ENCODE data around the gene ADAMTSL3.

DNA sequence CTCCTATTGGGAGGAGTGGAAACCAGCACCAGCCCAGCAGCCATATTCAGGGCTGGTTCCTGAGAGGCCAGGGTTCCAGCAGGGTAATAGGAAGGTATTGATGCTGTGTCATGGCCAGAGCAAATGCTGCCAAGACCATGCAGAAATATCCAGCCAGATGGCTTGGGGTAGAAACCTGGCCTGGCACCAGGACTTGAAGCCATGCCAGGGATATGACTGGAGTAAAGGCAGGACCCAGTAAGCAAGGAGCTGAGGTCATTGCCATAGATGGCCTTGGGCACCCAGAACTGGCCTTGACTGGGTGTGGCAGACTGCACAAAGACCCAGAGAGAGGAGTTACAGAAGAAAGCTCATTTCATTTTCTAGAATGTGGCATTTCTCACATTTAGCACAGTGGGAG, 324.1 kb downstream of the ADAMTSL3 start:
- TF ChIP-seq, protein P1, sequence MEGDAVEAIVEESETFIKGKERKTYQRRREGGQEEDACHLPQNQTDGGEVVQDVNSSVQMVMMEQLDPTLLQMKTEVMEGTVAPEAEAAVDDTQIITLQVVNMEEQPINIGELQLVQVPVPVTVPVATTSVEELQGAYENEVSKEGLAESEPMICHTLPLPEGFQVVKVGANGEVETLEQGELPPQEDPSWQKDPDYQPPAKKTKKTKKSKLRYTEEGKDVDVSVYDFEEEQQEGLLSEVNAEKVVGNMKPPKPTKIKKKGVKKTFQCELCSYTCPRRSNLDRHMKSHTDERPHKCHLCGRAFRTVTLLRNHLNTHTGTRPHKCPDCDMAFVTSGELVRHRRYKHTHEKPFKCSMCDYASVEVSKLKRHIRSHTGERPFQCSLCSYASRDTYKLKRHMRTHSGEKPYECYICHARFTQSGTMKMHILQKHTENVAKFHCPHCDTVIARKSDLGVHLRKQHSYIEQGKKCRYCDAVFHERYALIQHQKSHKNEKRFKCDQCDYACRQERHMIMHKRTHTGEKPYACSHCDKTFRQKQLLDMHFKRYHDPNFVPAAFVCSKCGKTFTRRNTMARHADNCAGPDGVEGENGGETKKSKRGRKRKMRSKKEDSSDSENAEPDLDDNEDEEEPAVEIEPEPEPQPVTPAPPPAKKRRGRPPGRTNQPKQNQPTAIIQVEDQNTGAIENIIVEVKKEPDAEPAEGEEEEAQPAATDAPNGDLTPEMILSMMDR (conservative IDR thresholded peaks at IDR 0.05; ENCODE audit: low read length) = no peak
- TF ChIP-seq EZH2phosphoT487 (IDR thresholded peaks at IDR 0.05; ENCODE audit: borderline replicate concordance) = no peak
